H1 (cell line): ENCODE measurements around the gene CIC. TPM values are rescaled to one million over a fixed set of nuclear protein-coding genes. Genes with fewer than 3 reads are reported as not detected.
A peak's percentile ranks its signal among the peaks of the same experiment; 100 is the strongest.

Source experiments
- CTCF ChIA-PET: fragments of 300-600 bp; sonication (Branson Sonifier 250); formaldehyde crosslinking; loops from one replicate; lab custom pipeline; 2021; ENCODE audit not compliant: partially characterized antibody; lab: Charles Lee
- POLR2A ChIA-PET: fragments of 300-600 bp; sonication (Branson Sonifier 250); formaldehyde crosslinking; loops from one replicate; lab custom pipeline; 2021; ENCODE audit warnings: inconsistent platforms; ENCODE audit not compliant: partially characterized antibody; lab: Charles Lee
- DNase-seq, 2 experiments: peaks; one replicate each; pipeline versions ENCODE4 v3.0.0 to v3.0.0-alpha.2; 2010 to 2022; ENCODE audit warnings: low spot score in 2 of 2, low read depth in 1 of 2, mixed read lengths in 1 of 2
- FAIRE-seq: peaks from 2 replicates; lab custom pipeline; 2011; peaks lifted over from hg19 to GRCh38; lab: Jason Lieb, UNC
- H2AFZ ChIP-seq: 2 replicates; pipeline ENCODE4 v1.8.1; 2012; ENCODE audit warnings: low read length, inconsistent platforms
- H2AK5ac ChIP-seq: 2 replicates; pipeline ENCODE4 v1.6.1; 2013; ENCODE audit warnings: low read depth, low read length
- H2BK120ac ChIP-seq: replicated peaks from 2 replicates; pipeline ENCODE3; 2013; ENCODE audit warnings: low read depth, low read length, inconsistent platforms
- H2BK12ac ChIP-seq: 2 replicates; pipeline ENCODE4 v1.6.1; 2013; ENCODE audit warnings: low read depth, low read length
- H2BK15ac ChIP-seq: 2 replicates; pipeline ENCODE4 v1.6.1; 2013; ENCODE audit warnings: low read length
- H2BK20ac ChIP-seq: 2 replicates; pipeline ENCODE4 v1.6.1; 2013; ENCODE audit warnings: low read length
- H2BK5ac ChIP-seq: 2 replicates; pipeline ENCODE4 v1.6.1; 2013; ENCODE audit warnings: low read depth, low read length
- H3K14ac ChIP-seq: 2 replicates; pipeline ENCODE4 v1.6.1; 2013; ENCODE audit warnings: inconsistent platforms; ENCODE audit not compliant: insufficient read length
- H3K18ac ChIP-seq: 2 replicates; pipeline ENCODE4 v1.6.1; 2013; ENCODE audit warnings: low read length; ENCODE audit errors: extremely low read depth
- H3K23ac ChIP-seq: 2 replicates; pipeline ENCODE4 v1.6.1; 2013; ENCODE audit warnings: inconsistent platforms; ENCODE audit not compliant: insufficient read length
- H3K23me2 ChIP-seq: 2 replicates; pipeline ENCODE4 v1.6.1; 2013; ENCODE audit warnings: low read depth, low read length
- H3K27ac ChIP-seq: 2 replicates; pipeline ENCODE4 v1.6.1; 2011; ENCODE audit warnings: low read depth, low read length, inconsistent platforms
- H3K27me3 ChIP-seq, 4 experiments: replicated peaks in 1 of 4; 1 replicate in 1 of 4; 2 replicates in 3 of 4; pipeline versions ENCODE4 v1.6.1 to v1.8.1; 2011 to 2013; ENCODE audit warnings: low read length in 3 of 4, mild to moderate bottlenecking in 3 of 4, inconsistent platforms in 2 of 4, mixed read lengths in 2 of 4, moderate library complexity in 1 of 4; ENCODE audit not compliant: control insufficient read depth in 3 of 4, insufficient read depth in 3 of 4; ENCODE audit errors: extremely low read depth in 1 of 4
- H3K36me3 ChIP-seq, 4 experiments: 2 replicates each; pipeline versions ENCODE4 v1.6.1 to v1.8.1; 2011 to 2013; ENCODE audit warnings: mild to moderate bottlenecking in 4 of 4, low read length in 3 of 4, moderate library complexity in 2 of 4, control low read depth in 1 of 4, inconsistent platforms in 1 of 4; ENCODE audit not compliant: insufficient read depth in 4 of 4, control insufficient read depth in 2 of 4
- H3K4ac ChIP-seq: replicated peaks from 2 replicates; pipeline ENCODE3; 2013; ENCODE audit warnings: low read length, low read depth, mixed read lengths, inconsistent platforms; ENCODE audit not compliant: insufficient read length
- H3K4me1 ChIP-seq, 4 experiments: replicated peaks in 1 of 4; 1 replicate in 1 of 4; 2 replicates in 3 of 4; pipeline versions ENCODE4 v1.6.1 to v1.8.1; 2011 to 2013; ENCODE audit warnings: low read length in 3 of 4, inconsistent platforms in 2 of 4, mixed read lengths in 1 of 4; ENCODE audit not compliant: insufficient read depth in 4 of 4, control insufficient read depth in 3 of 4
- H3K4me2 ChIP-seq, 2 experiments: 2 replicates each; pipeline versions ENCODE4 v1.6.1 to v1.8.1; 2011 to 2013; ENCODE audit warnings: low read depth in 2 of 2, low read length in 2 of 2, control low read depth in 1 of 2, inconsistent platforms in 1 of 2, mild to moderate bottlenecking in 1 of 2; ENCODE audit not compliant: insufficient read depth in 1 of 2
- H3K4me3 ChIP-seq, 4 experiments: fragments of 200-600, 300-600 bp in 1 of 4; sonication (generic), shearing (Covaris generic), sonication (Bioruptor Twin) in 1 of 4; 2 replicates each; pipeline versions ENCODE4 v1.5.1 to v1.8.1; 2011 to 2016; ENCODE audit warnings: low read length in 4 of 4, low read depth in 3 of 4, control low read depth in 2 of 4, inconsistent platforms in 2 of 4, mild to moderate bottlenecking in 2 of 4, mixed read lengths in 1 of 4, moderate library complexity in 1 of 4; ENCODE audit not compliant: insufficient read depth in 2 of 4; ENCODE audit errors: extremely low read depth in 1 of 4
- H3K56ac ChIP-seq: replicated peaks from 2 replicates; pipeline ENCODE3; 2013; ENCODE audit warnings: low read depth, mild to moderate bottlenecking, mixed read lengths, low read length, inconsistent platforms; ENCODE audit not compliant: insufficient read length
- H3K79me1 ChIP-seq: 2 replicates; pipeline ENCODE4 v1.6.1; 2013; ENCODE audit warnings: low read depth, low read length, control low read depth
- H3K79me2 ChIP-seq, 2 experiments: 2 replicates each; pipeline versions ENCODE4 v1.6.1 to v1.8.1; 2012 to 2013; ENCODE audit warnings: low read length in 2 of 2, mild to moderate bottlenecking in 2 of 2, inconsistent platforms in 1 of 2; ENCODE audit not compliant: insufficient read depth in 2 of 2, control insufficient read depth in 1 of 2
- H3K9ac ChIP-seq, 4 experiments: replicated peaks in 1 of 4; 1 replicate in 1 of 4; 2 replicates in 3 of 4; pipeline versions ENCODE4 v1.6.1 to v1.8.1; 2011 to 2013; ENCODE audit warnings: low read depth in 3 of 4, low read length in 3 of 4, control low read depth in 2 of 4, mild to moderate bottlenecking in 2 of 4, moderate library complexity in 2 of 4, inconsistent platforms in 1 of 4; ENCODE audit errors: extremely low read depth in 1 of 4
- H3K9me3 ChIP-seq, 2 experiments: 2 replicates each; pipeline versions ENCODE4 v1.6.1 to v1.8.1; 2012 to 2013; ENCODE audit warnings: mild to moderate bottlenecking in 2 of 2, moderate library complexity in 2 of 2, control low read depth in 1 of 2, inconsistent platforms in 1 of 2, low read depth in 1 of 2, low read length in 1 of 2, mixed read lengths in 1 of 2; ENCODE audit not compliant: insufficient read depth in 2 of 2
- H4K20me1 ChIP-seq, 2 experiments: replicated peaks in 1 of 2; 2 replicates each; pipeline versions ENCODE3 to v1.8.1; 2011 to 2013; ENCODE audit warnings: inconsistent platforms in 2 of 2, low read length in 2 of 2, mild to moderate bottlenecking in 1 of 2; ENCODE audit not compliant: insufficient read depth in 2 of 2, control insufficient read depth in 1 of 2
- H4K5ac ChIP-seq: 2 replicates; pipeline ENCODE4 v1.6.1; 2013; ENCODE audit warnings: low read length, low read depth, mixed read lengths, inconsistent platforms; ENCODE audit not compliant: insufficient read length
- H4K8ac ChIP-seq: 2 replicates; pipeline ENCODE4 v1.8.0; 2013; ENCODE audit warnings: mild to moderate bottlenecking, moderate library complexity, low read length, inconsistent platforms; ENCODE audit not compliant: insufficient read depth; ENCODE audit errors: extremely low read depth
- H4K91ac ChIP-seq: replicated peaks from 2 replicates; pipeline ENCODE3; 2013; ENCODE audit warnings: low read length, mixed read lengths, inconsistent platforms; ENCODE audit not compliant: insufficient read length
- CBX5 ChIP-seq: fragments of 300-800, 300-1000 bp; sonication (generic); IDR thresholded peaks from 2 replicates; pipeline ENCODE4 v1.7.1; 2016; ENCODE audit warnings: antibody characterized with exemption, low read length, low read depth
- CHD1 ChIP-seq: IDR thresholded peaks from 2 replicates; pipeline ENCODE4 v1.6.1; 2012; ENCODE audit warnings: low read depth, low read length, improper control_type of control experiment
- CREB1 ChIP-seq: IDR thresholded peaks from 2 replicates; pipeline ENCODE4 v1.6.1; 2012; ENCODE audit warnings: inconsistent platforms
- HDAC2 ChIP-seq, 2 experiments: fragments of 300-600 bp in 1 of 2; sonication (generic) in 1 of 2; IDR thresholded peaks; 2 replicates each; pipeline ENCODE4 v1.6.1; 2011 to 2012; ENCODE audit warnings: low read depth in 2 of 2, low read length in 2 of 2, mild to moderate bottlenecking in 2 of 2, moderate library complexity in 2 of 2, borderline replicate concordance in 1 of 2, inconsistent platforms in 1 of 2
- MAFK ChIP-seq: IDR thresholded peaks from 2 replicates; pipeline ENCODE4 v1.6.1; 2012; ENCODE audit warnings: low read depth, mild to moderate bottlenecking, improper control_type of control experiment, low read length
- POLR2A ChIP-seq, 2 experiments: IDR thresholded peaks; 1 replicate in 1 of 2; 2 replicates in 1 of 2; pipeline ENCODE4 v1.6.1; 2011; ENCODE audit warnings: low read depth in 2 of 2, low read length in 2 of 2, mild to moderate bottlenecking in 2 of 2; ENCODE audit errors: control extremely low read depth in 1 of 2
- POU5F1 ChIP-seq: IDR thresholded peaks from 2 replicates; pipeline ENCODE4 v1.6.1; 2011; ENCODE audit warnings: low read depth, mild to moderate bottlenecking, low read length, moderate library complexity
- SP2 ChIP-seq: IDR thresholded peaks from 2 replicates; pipeline ENCODE4 v1.6.1; 2012; ENCODE audit warnings: mild to moderate bottlenecking, low read length, inconsistent platforms
- WGBS, 2 experiments: shearing (Covaris generic) in 1 of 2; methylation state at CpG; one replicate each; pipeline versions ENCODE4 v1.1.6 to v1.1.7; 2013 to 2015; ENCODE audit warnings: low lambda C conversion rate in 2 of 2, mixed read lengths in 2 of 2, inconsistent platforms in 1 of 2, low coverage in 1 of 2, missing lambda C conversion rate in 1 of 2; ENCODE audit not compliant: insufficient replicate concordance in 2 of 2, insufficient coverage in 1 of 2, insufficient read length in 1 of 2; ENCODE audit errors: extremely low coverage in 1 of 2, missing lambda C conversion rate in 1 of 2; 5-methylcytosine and 5-hydroxymethylcytosine counted together
- polyA plus RNA-seq, 7 experiments: library from polyadenylated mRNA; depleted of rRNA in 3 of 7; stranded (reverse) in 5 of 7; unstranded in 2 of 7; fragments of >200 nt in 5 of 7; fragments of 200-250 nt in 2 of 7; gene quantifications; 1 replicate in 5 of 7; 2 replicates in 1 of 7; 4 replicates in 1 of 7; pipeline versions ENCODE4 v1.2.1 to v1.2.3, GENCODE V29; 2011 to 2013; ENCODE audit warnings: missing spikeins in 2 of 7, mixed read lengths in 2 of 7
- total RNA-seq: library from RNA; stranded (reverse); fragmentation: NEBNext Ultra II Directional; extraction: Animal tissue kit (Norgen Biotek cat#: 25700); gene quantifications from 2 replicates; pipeline ENCODE4 v1.2.1, GENCODE V29; 2021
- TF ChIP-seq, protein P1 (sequence below), 3 experiments: IDR thresholded peaks; 1 replicate in 2 of 3; 2 replicates in 1 of 3; pipeline versions ENCODE4 v1.5.1 to v1.6.1; 2011; ENCODE audit warnings: low read length in 3 of 3, mild to moderate bottlenecking in 3 of 3, inconsistent platforms in 2 of 3, low read depth in 1 of 3, moderate library complexity in 1 of 3; ENCODE audit not compliant: insufficient read depth in 1 of 3; ENCODE audit errors: control extremely low read depth in 1 of 3
- TF ChIP-seq, protein P2 (sequence below): IDR thresholded peaks from 2 replicates; pipeline ENCODE4 v1.6.1; 2012; ENCODE audit warnings: inconsistent platforms

The CIC gene
- total and polyA plus RNA-seq, 2 of the 8 experiments (the other 6 are each of a cell fraction or from before 2014, with no cell fraction given), result 13.2 to 43.6 TPM

DNA sequence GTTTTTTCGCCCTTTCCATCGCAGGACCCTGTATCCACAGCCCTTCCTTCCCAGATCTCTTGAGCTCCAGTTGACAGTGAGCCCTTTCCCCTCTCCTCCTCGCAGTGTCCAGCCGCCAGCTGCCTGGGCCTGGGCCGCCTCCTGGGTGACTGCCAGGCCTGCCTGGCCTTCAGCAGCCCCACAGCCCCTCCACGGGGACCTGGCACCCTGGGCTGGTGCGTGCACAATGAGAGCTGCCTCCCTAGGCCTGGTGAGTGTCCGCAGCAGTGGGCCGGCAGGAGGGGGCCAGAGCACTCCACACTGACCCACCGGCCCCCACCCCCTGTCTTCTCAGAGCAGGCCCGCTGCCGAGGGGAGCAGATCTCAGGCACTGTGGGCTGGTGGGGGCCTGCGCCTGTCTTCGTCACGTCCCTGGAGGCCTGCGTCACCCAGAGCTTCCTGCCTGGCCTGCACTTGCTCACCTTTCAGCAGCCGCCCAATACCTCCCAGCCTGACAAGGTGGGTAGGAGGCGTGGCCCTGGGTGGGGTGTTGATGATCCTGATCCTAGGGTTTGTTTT, 75.4 kb downstream of the CIC start:
- Histone ChIP-seq H4K20me1 (no peaks in the 10 kb centered on the region), H3K79me1 (no peaks in the 10 kb centered on the region), H4K5ac (no peak overlapping the region), H2BK15ac (no peak overlapping the region), H3K4ac (no peak overlapping the region), H3K27ac (no peak overlapping the region; the same call in 1 of the 2 replicates)
- CTCF ChIA-PET, result interaction anchor here (0.6 to 6.1 kb wide), 16 partner anchors 10 to 1653 kb away, joined by 3 to 90 read pairs (median 4); no protein-coding TSS in a partner anchor
- no peak for TF ChIP-seq MAFK
- no peak for TF ChIP-seq CHD1
- no peak for TF ChIP-seq CREB1
- no peak for TF ChIP-seq SP2
- no peak for TF ChIP-seq CBX5
- TF ChIP-seq HDAC2 (IDR thresholded peaks at IDR 0.05; ENCODE audit: borderline replicate concordance in 1 of 2, low read depth in 2 of 2, low read length in 2 of 2), result no peak
- no peak for TF ChIP-seq POLR2A (IDR thresholded peaks at IDR 0.05; ENCODE audit: control extremely low read depth in 1 of 2, low read depth in 2 of 2, low read length in 2 of 2)
- TF ChIP-seq POU5F1, result no peak
- TF ChIP-seq, protein P1, sequence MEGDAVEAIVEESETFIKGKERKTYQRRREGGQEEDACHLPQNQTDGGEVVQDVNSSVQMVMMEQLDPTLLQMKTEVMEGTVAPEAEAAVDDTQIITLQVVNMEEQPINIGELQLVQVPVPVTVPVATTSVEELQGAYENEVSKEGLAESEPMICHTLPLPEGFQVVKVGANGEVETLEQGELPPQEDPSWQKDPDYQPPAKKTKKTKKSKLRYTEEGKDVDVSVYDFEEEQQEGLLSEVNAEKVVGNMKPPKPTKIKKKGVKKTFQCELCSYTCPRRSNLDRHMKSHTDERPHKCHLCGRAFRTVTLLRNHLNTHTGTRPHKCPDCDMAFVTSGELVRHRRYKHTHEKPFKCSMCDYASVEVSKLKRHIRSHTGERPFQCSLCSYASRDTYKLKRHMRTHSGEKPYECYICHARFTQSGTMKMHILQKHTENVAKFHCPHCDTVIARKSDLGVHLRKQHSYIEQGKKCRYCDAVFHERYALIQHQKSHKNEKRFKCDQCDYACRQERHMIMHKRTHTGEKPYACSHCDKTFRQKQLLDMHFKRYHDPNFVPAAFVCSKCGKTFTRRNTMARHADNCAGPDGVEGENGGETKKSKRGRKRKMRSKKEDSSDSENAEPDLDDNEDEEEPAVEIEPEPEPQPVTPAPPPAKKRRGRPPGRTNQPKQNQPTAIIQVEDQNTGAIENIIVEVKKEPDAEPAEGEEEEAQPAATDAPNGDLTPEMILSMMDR (IDR thresholded peaks at IDR 0.05; ENCODE audit: control extremely low read depth in 1 of 3, insufficient read depth in 1 of 3, low read depth in 1 of 3, low read length in 3 of 3), result no peak
- TF ChIP-seq, protein P2, sequence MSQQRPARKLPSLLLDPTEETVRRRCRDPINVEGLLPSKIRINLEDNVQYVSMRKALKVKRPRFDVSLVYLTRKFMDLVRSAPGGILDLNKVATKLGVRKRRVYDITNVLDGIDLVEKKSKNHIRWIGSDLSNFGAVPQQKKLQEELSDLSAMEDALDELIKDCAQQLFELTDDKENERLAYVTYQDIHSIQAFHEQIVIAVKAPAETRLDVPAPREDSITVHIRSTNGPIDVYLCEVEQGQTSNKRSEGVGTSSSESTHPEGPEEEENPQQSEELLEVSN, result no peak
- TF ChIP-seq, all 59 proteins: peak for 0
- Histone ChIP-seq H3K23ac (no peak overlapping the region), H3K23me2 (no peaks in the 10 kb centered on the region), H3K36me3 (peaks cover 0 to 6% (median 0%) of the 10 kb centered on the region in 4 experiments; a peak in 1 of 8 replicates), H3K56ac (no peak overlapping the region), H4K8ac (peak overlapping the region; percentile 25; the same call in 1 of the 2 replicates), H2BK120ac (no peak overlapping the region), H3K4me1 (no peaks in the 10 kb centered on the region), H3K79me2 (no peaks in the 10 kb centered on the region), H4K91ac (no peak overlapping the region), H3K9me3 (no peaks in the 10 kb centered on the region), H3K4me2 (no peak overlapping the region), H3K18ac (no peak overlapping the region), H2AFZ (no peak overlapping the region), H3K9ac (no peak overlapping the region), H2BK12ac (no peak overlapping the region), H2BK20ac (no peak overlapping the region), H3K27me3 (no peaks in the 10 kb centered on the region), H3K4me3 (no peak overlapping the region), H2AK5ac (no peak overlapping the region), H2BK5ac (no peak overlapping the region), H3K14ac (no peak overlapping the region)
- FAIRE-seq (no peak), DNase-seq (no peak)
- 96% methylated on average over 15 of the region's 18 CpGs; no CpG with 5 or more reads in 1 of the 2 experiments for WGBS, 2 experiments
- POLR2A ChIA-PET, result interaction anchor here (1.9 kb wide), 1 partner anchor 10 kb away, joined by 5 read pairs; no protein-coding TSS in a partner anchor
